ENCODE results near the gene GAL3ST2.
"Not testable (repeated sequence)": the region's sequence is repeated elsewhere in the genome, so short reads cannot be mapped to it uniquely, and the experiment has no call there.

GAL3ST2 gene

GRCh38 chr2:241815477-241816430 is 39.1 kb downstream of the GAL3ST2 start:
- TF ChIP-seq CTCF (IDR thresholded peaks at IDR 0.05; ENCODE audit: low read depth, low read length, missing control alignments) = no peak
- no peak for DNase-seq (ENCODE audit: low read depth)
- H3K4me3 ChIP-seq (ENCODE audit: low read depth, low read length) = no peak overlapping the region

GRCh38 chr2:241816431-241817121 is 40.0 kb downstream of the GAL3ST2 start:
- DNase-seq (ENCODE audit: low read depth) = no peak
- no peak overlapping the region for H3K4me3 ChIP-seq (ENCODE audit: low read depth, low read length)
- TF ChIP-seq CTCF (IDR thresholded peaks at IDR 0.05; ENCODE audit: low read depth, low read length, missing control alignments) = no peak

GRCh38 chr2:241817126-241817820 is 40.7 kb downstream of the GAL3ST2 start:
- TF ChIP-seq CTCF (IDR thresholded peaks at IDR 0.05; ENCODE audit: low read depth, low read length, missing control alignments) = no peak
- DNase-seq (ENCODE audit: low read depth) = no peak
- no peak overlapping the region for H3K4me3 ChIP-seq (ENCODE audit: low read depth, low read length)

- not testable (repeated sequence) for DNase-seq (ENCODE audit: low read depth); H3K4me3 ChIP-seq (ENCODE audit: low read depth, low read length)
These were observed 41.2 kb downstream of the GAL3ST2 start for GRCh38 chr2:241817821-241818215.

- DNase-seq (ENCODE audit: low read depth) = no peak
- no peak for TF ChIP-seq CTCF (IDR thresholded peaks at IDR 0.05; ENCODE audit: low read depth, low read length, missing control alignments)
- no peak overlapping the region for H3K4me3 ChIP-seq (ENCODE audit: low read depth, low read length)
These were observed 41.8 kb downstream of the GAL3ST2 start for GRCh38 chr2:241818229-241818942.

GRCh38 chr2:241818943-241819270 is 42.3 kb downstream of the GAL3ST2 start:
- no peak for DNase-seq (ENCODE audit: low read depth)
- TF ChIP-seq CTCF (IDR thresholded peaks at IDR 0.05; ENCODE audit: low read depth, low read length, missing control alignments) = no peak
- no peak overlapping the region for H3K4me3 ChIP-seq (ENCODE audit: low read depth, low read length)

GRCh38 chr2:241819947-241820624 is 43.5 kb downstream of the GAL3ST2 start:
- DNase-seq (ENCODE audit: low read depth); H3K4me3 ChIP-seq (ENCODE audit: low read depth, low read length): not testable (repeated sequence)

Measured in GM12864 (cell line).